GM19238 (cell line): ENCODE data around the gene EMC8.
"Not testable (repeated sequence)": the region's sequence is repeated elsewhere in the genome, so short reads cannot be mapped to it uniquely, and the experiment has no call there.

ENCODE experiments used
- DNase-seq: peaks from one replicate; pipeline ENCODE4 v3.0.0; 2011; ENCODE audit warnings: low spot score; ENCODE audit not compliant: insufficient read length

The EMC8 gene

GRCh38 chr16:85812811-85813700 lies 13.7 kb upstream of the EMC8 start:
- DNase-seq: no peak

GRCh38 chr16:85812031-85812807 lies 12.9 kb upstream of the EMC8 start:
- DNase-seq: no peak

DNA sequence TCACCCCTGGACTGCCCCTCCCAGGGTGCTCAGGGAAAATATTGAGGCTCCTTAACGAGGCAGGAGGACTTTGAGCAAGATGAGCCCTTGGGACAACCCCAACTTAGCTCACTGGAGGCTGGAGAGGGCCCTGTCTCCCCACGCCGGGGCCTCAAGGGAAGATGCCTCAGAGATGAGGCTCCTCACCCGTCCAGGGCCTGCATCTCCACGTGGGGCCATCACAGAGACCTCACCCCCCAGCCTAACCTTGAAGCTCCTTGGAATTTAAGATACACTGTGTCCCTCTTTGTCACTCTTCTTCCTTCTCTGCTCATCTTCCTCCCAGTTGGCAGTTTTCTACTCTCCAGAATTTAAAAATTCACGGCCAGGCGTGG lies 11.4 kb upstream of the EMC8 start:
- DNase-seq: no peak

DNA sequence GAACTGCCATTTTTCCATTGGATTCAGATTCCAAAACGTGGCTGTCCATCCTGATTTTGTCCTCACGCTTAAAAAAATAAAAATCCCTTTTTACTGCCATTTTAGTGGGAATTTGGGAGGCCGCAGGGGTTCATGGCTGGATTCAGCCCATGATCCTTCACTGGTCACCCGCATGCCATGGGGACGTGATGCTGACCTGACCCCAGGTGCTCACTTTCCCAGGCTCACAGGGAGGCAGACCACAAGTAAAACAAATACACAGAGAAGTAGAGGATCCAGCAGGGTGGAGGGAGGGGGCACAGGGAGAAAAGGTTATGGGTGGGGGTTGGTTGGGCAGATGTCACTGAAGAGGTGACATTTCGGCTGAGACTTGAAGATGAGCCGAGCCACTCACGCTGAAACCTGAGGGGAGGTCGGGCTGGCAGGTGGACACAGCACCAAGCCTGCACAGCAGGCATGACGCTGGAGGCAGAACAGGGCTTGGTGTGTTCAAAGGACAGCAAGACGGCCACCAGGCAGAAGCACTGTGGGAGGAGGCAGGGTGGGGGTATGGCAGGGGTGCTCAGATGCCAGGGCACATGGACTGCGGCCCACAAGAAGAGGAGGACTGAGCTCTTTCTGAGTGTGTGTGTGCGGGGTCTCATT lies 10.9 kb upstream of the EMC8 start:
- no peak for DNase-seq

GRCh38 chr16:85809645-85810044 lies 10.3 kb upstream of the EMC8 start:
- no peak for DNase-seq

GRCh38 chr16:85808926-85809325 lies 9.6 kb upstream of the EMC8 start:
- no peak for DNase-seq

DNA sequence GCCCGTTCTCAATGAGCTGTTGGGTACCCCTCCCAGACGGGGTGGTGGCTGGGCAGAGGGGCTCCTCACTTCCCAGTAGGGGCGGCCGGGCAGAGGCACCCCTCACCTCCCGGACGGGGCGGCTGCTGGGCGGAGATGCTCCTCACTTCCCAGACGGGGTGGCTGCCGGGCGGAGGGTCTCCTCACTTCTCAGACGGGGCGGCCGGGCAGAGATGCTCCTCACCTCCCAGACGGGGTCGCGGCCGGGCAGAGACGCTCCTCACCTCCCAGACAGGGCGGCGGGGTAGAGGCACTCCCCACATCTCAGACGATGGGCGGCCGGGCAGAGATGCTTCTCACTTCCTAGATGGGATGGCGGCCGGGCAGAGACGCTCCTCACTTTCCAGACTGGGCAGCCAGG lies 8.8 kb upstream of the EMC8 start:
- not testable (repeated sequence) for DNase-seq

DNA sequence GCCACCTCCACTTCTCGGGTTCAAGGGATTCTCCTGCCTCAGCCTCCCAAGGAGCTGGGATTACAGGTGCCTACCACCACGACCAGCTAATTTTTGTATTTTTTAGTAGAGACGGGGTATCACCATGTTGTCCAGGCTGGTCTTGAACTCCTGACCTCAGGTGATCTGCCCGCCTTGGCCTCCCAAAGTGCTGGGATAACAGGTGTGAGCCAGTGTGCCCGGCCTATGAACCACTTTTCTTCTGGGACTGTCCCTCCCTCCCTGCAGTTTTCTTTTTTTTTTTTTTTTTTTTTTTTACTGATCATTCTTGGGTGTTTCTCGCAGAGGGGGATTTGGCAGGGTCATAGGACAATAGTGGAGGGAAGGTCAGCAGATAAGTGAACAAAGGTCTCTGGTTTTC lies 8.0 kb upstream of the EMC8 start:
- not testable (repeated sequence) for DNase-seq

- no peak for DNase-seq
Observed at GRCh38 chr16:85806539-85806938, 7.2 kb upstream of the EMC8 start.

DNA sequence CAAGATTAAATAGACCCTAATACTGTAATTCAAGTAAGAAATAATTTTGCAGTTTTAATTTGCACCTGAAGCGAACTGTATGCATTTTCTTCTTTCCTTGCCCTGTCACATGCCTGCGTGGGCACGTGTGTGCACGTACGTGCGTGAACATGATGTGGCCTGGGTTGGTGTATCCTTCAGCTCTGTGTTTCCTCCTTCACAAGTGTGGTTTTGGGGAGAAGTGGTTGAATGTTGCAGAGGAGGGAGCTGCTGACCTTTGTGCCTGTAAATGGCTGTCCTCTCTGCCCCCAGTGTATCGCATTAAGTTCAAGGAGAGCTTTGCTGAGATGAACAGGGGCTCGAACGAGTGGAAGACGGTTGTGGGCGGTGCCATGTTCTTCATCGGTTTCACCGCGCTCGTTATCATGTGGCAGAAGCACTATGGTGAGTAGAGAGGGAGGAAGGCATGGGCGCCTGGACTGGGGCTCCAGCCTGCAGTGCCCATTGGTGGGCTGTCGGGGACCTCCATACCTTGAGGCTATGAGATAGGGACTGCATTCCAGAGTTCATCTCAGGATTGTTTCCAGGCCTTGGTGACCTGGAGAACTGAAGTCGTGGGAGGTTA lies 6.2 kb upstream of the EMC8 start:
- DNase-seq: no peak

- no peak for DNase-seq
Observed at GRCh38 chr16:85803570-85803969, 4.2 kb upstream of the EMC8 start.

- DNase-seq: no peak
Observed at GRCh38 chr16:85800321-85800669, 951 bp upstream of the EMC8 start.

DNA sequence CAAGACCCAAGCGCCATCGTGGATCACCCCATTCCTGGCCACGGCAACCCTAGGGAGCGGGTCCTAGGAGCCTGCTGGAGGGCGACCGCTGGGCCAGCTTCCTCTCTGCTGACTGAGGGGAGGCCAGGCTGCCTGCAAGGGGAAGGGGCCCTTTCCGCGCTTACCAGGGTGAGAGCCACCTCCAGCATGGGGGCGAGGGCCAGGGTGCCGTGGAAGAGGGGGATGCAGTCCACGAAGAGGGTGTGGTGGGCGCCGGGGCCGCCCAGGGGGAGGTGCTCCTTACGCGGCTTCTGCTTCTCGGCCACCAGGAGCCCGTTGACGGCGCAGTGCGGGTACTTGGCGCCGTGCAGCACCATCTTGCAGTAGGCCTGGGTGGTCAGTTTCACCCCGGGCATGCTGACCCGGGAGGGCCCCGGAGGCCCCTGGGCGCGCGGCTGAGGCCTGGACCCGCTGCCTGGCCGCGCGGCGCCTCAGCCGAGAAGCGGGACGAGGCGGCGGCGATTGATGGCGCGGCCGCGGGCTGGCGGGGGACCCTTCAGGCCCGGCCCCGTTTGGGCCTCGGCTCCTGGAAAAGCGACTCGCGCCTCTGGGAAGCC lies 345 bp downstream of the EMC8 start:
- DNase-seq: peak; percentile 71

GRCh38 chr16:85798283-85798776 lies 1.0 kb downstream of the EMC8 start:
- no peak for DNase-seq

DNA sequence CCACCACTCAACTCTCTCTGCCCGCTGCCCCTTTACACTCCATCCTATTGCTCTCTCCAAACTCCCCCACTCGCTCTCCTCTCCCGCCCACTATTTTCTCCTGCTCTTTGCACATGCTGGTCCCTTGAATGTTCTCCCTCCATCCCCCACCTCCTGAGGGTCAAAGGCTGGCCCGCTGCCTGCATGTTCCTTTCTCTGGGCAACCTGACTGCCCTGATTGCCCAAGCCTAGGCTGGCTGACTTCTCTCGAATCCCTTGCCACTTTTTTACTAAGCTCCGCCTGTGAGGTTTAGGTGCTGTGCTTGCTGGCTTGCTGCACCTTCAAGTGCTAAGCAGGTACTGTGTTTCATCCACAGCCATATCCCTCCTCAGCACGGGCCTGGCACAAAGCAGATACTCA lies 2.7 kb downstream of the EMC8 start:
- no peak for DNase-seq

DNA sequence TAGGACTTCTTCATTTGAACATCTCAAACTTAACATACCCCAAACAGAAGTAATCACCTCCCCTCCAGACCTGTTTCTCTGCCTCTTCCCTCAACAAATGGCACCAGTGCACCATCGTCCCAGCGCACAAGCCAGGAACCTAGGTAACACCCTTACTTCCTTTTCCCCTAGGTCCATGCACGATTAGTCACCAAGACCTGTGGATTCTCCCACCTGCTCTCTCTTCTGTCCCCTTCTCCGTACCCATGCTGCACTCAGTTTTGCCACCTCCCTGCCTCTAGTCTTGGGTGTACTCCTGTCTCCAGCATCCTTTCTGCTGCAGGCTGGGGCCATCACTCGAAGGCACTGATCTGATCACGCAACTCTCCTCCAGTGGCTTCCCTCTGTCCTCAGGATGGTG lies 3.2 kb downstream of the EMC8 start:
- DNase-seq: no peak

- DNase-seq: no peak
Observed at GRCh38 chr16:85794696-85795095, 4.6 kb downstream of the EMC8 start.

GRCh38 chr16:85793662-85794298 lies 5.6 kb downstream of the EMC8 start:
- no peak for DNase-seq

DNA sequence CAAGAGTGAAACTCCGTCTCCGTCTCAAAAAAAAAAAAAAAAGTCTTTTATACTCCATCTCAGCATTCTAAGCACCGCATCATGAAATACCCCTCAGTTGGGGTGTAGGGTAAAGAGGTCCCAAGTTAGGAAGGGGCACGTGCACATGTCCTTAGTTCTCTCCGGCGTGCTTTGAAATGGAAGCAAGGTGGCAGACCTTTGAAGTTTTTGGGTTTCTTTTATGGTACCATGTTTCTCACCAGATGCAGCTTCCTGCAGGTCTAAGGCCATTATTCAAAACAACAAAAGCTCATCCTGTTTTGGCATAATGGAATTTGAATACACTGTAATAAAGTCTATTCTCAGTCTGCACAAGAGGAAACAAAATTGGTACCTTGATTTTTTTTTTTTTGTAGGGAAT lies 9.6 kb downstream of the EMC8 start:
- no peak for DNase-seq

DNA sequence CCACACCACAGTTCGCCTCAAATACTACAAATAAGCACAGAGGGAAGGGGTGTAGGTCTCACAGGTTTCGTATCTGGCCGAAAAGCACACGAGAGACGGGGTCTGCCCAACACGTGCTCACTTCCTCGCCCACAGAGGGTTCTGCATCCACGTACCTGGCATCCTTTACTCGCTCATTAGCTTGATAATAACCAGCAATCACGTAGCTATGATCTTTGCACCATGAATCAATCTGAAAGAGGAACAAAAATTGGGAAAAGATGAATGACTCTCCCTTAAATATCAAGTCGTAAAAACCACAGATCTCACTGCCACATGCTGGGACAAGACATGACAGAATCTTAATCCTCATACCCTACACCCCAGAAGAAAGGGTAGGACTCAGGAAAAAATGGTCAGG lies 10.5 kb downstream of the EMC8 start:
- DNase-seq: no peak

DNA sequence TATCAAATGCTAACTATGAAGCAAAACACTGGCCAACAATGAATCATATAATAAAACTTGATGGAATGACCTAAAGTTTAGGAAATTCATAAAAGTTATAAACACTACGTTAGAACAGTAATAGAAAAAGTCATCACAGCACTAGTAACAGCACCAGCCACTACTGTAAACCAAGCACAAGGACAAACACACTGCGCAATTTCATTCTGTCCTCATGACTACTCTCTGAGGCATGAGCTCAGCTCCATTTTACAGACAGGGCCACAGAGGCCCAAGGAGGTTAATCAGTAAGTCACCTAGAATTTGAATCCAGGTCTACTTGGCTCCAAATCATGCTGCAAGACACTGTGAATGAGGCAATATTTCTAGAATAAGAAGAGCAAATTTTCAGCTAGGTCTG lies 13.4 kb downstream of the EMC8 start:
- DNase-seq: no peak
